SK-N-SH (cell line): ENCODE data around the gene SNX5. TPM values are rescaled to one million over a fixed set of nuclear protein-coding genes. Genes with fewer than 3 reads are reported as not detected.

Experiments used
- CTCF ChIA-PET: fragments of 300-600, 350-600 bp; formaldehyde crosslinking; extraction: SDS; loops from one replicate; lab custom pipeline; 2021; lab: Yijun Ruan, JAX
- POLR2A ChIA-PET: fragments of 350-600 bp; sonication (Branson Sonifier 250); formaldehyde crosslinking; extraction: SDS; loops from one replicate; lab custom pipeline; 2020; ENCODE audit warnings: antibody characterized with exemption, inconsistent platforms; lab: Yijun Ruan, JAX
- DNase-seq: peaks from one replicate; pipeline ENCODE4 v3.0.0; 2012
- H2AFZ ChIP-seq: fragments of 200-600 bp; sonication (generic); 2 replicates; pipeline ENCODE4 v1.8.1; 2016; ENCODE audit warnings: antibody characterized with exemption, mild to moderate bottlenecking, low read depth
- H3F3A ChIP-seq: fragments of 200-600 bp; sonication (generic); replicated peaks from 2 replicates; pipeline ENCODE3; 2016; ENCODE audit warnings: antibody characterized with exemption, mild to moderate bottlenecking; ENCODE audit not compliant: insufficient read depth
- H3K27ac ChIP-seq, 2 experiments: fragments of 200-500 bp in 1 of 2; fragments of 200-600 bp in 1 of 2; sonication (Bioruptor generic) in 1 of 2; sonication (generic), shearing (Covaris generic) in 1 of 2; 2 replicates each; pipeline versions ENCODE4 v1.5.1 to v1.6.1; 2014 to 2016; ENCODE audit warnings: low read depth in 2 of 2, inconsistent platforms in 1 of 2, low read length in 1 of 2, mild to moderate bottlenecking in 1 of 2, mixed read lengths in 1 of 2
- H3K27me3 ChIP-seq: fragments of 200-600 bp; sonication (generic), shearing (Covaris generic); 2 replicates; pipeline ENCODE4 v1.6.1; 2016; ENCODE audit warnings: mixed run types; ENCODE audit not compliant: insufficient read depth
- H3K36me3 ChIP-seq, 2 experiments: fragments of 200-500 bp in 1 of 2; fragments of 200-600 bp in 1 of 2; sonication (Bioruptor generic) in 1 of 2; sonication (generic) in 1 of 2; replicated peaks in 1 of 2; 2 replicates each; pipeline versions ENCODE3 to v1.5.1; 2014 to 2016; ENCODE audit warnings: low read length in 1 of 2, mild to moderate bottlenecking in 1 of 2; ENCODE audit not compliant: insufficient read depth in 2 of 2, control insufficient read depth in 1 of 2
- H3K4me1 ChIP-seq, 2 experiments: fragments of 200-500 bp in 1 of 2; fragments of 200-600 bp in 1 of 2; sonication (Bioruptor generic) in 1 of 2; sonication (generic), shearing (Covaris generic) in 1 of 2; 2 replicates each; pipeline versions ENCODE4 v1.5.1 to v1.6.1; 2014 to 2016; ENCODE audit warnings: low read depth in 1 of 2, low read length in 1 of 2, mixed run types in 1 of 2; ENCODE audit not compliant: insufficient read depth in 2 of 2, control insufficient read depth in 1 of 2
- H3K4me2 ChIP-seq: fragments of 200-600 bp; sonication (generic), shearing (Covaris generic); 2 replicates; pipeline ENCODE4 v1.6.1; 2017; ENCODE audit warnings: mixed run types
- H3K4me3 ChIP-seq, 2 experiments: fragments of 200-500 bp in 1 of 2; fragments of 200-600 bp in 1 of 2; sonication (Bioruptor generic) in 1 of 2; sonication (generic), shearing (Covaris generic) in 1 of 2; 2 replicates each; pipeline versions ENCODE4 v1.5.1 to v1.8.1; 2014 to 2016; ENCODE audit warnings: low read depth in 2 of 2, inconsistent platforms in 1 of 2, low read length in 1 of 2, mild to moderate bottlenecking in 1 of 2, mixed read lengths in 1 of 2, moderate library complexity in 1 of 2
- H3K79me2 ChIP-seq: fragments of 200-600 bp; sonication (generic); 2 replicates; pipeline ENCODE4 v1.8.1; 2017; ENCODE audit warnings: mild to moderate bottlenecking; ENCODE audit not compliant: insufficient read depth
- H3K9ac ChIP-seq: fragments of 200-600 bp; sonication (generic); 2 replicates; pipeline ENCODE4 v1.6.1; 2017; ENCODE audit warnings: mixed run types
- H3K9me2 ChIP-seq: fragments of 200-600 bp; sonication (generic); 2 replicates; pipeline ENCODE4 v1.6.1; 2017; ENCODE audit warnings: mixed run types
- H3K9me3 ChIP-seq: fragments of 200-600 bp; sonication (generic); 2 replicates; pipeline ENCODE4 v1.6.1; 2017; ENCODE audit warnings: mixed run types, mild to moderate bottlenecking, moderate library complexity
- H4K20me1 ChIP-seq: fragments of 200-600 bp; sonication (generic); 2 replicates; pipeline ENCODE4 v1.6.1; 2017; ENCODE audit warnings: mild to moderate bottlenecking, mixed run types; ENCODE audit not compliant: insufficient read depth
- CHD2 ChIP-seq: fragments of 150-350 bp; IDR thresholded peaks from 2 replicates; pipeline ENCODE4 v1.6.1; 2018; ENCODE audit warnings: low read length; ENCODE audit not compliant: partially characterized antibody
- EP300 ChIP-seq, 2 experiments: IDR thresholded peaks; 2 replicates each; pipeline versions ENCODE4 v1.4.0 to v1.6.1; 2012; ENCODE audit warnings: borderline replicate concordance in 1 of 2, low read depth in 1 of 2, low read length in 1 of 2
- EZH2phosphoT487 ChIP-seq: fragments of 200-600 bp; sonication (generic); IDR thresholded peaks from 2 replicates; pipeline ENCODE4 v1.6.1; 2017; ENCODE audit warnings: low read depth, mixed run types, mild to moderate bottlenecking, antibody characterized with exemption, moderate library complexity, borderline replicate concordance
- GABPA ChIP-seq: IDR thresholded peaks from 2 replicates; pipeline ENCODE4 v1.4.0; 2012; ENCODE audit warnings: low read depth, mild to moderate bottlenecking
- GATA2 ChIP-seq: sonication (generic); formaldehyde crosslinking; IDR thresholded peaks from 2 replicates; pipeline ENCODE4 v1.5.0; 2020; ENCODE audit warnings: mild to moderate bottlenecking, missing genetic modification reagents
- NFIC ChIP-seq: IDR thresholded peaks from 2 replicates; pipeline ENCODE4 v1.4.0; 2012; ENCODE audit warnings: borderline replicate concordance
- NRF1 ChIP-seq: IDR thresholded peaks from 2 replicates; pipeline ENCODE4 v1.6.1; 2012; ENCODE audit warnings: low read depth, mild to moderate bottlenecking, low read length
- POLR2AphosphoS5 ChIP-seq: IDR thresholded peaks from 2 replicates; pipeline ENCODE4 v1.6.1; 2012; ENCODE audit warnings: low read depth, low read length
- RAD21 ChIP-seq: IDR thresholded peaks from 2 replicates; pipeline ENCODE4 v1.6.1; 2012; ENCODE audit warnings: mild to moderate bottlenecking, low read length
- RCOR1 ChIP-seq: fragments of 150-350 bp; IDR thresholded peaks from 2 replicates; pipeline ENCODE4 v1.6.1; 2017; ENCODE audit warnings: antibody characterized with exemption, low read length
- REST ChIP-seq: IDR thresholded peaks from 2 replicates; pipeline ENCODE4 v1.6.1; 2012; ENCODE audit warnings: mild to moderate bottlenecking, low read depth, low read length, moderate library complexity
- RXRA ChIP-seq: IDR thresholded peaks from 2 replicates; pipeline ENCODE4 v1.4.0; 2012; ENCODE audit warnings: low read depth, mild to moderate bottlenecking, borderline replicate concordance
- SMC3 ChIP-seq: IDR thresholded peaks from 2 replicates; pipeline ENCODE4 v1.6.1; 2012; ENCODE audit warnings: low read depth, low read length, improper control_type of control experiment
- TEAD4 ChIP-seq: IDR thresholded peaks from 2 replicates; pipeline ENCODE4 v1.4.0; 2012; ENCODE audit warnings: mild to moderate bottlenecking, borderline replicate concordance; ENCODE audit not compliant: insufficient read depth
- USF1 ChIP-seq: IDR thresholded peaks from 2 replicates; pipeline ENCODE4 v1.4.0; 2012; ENCODE audit warnings: low read depth, borderline replicate concordance
- YY1 ChIP-seq: IDR thresholded peaks from 2 replicates; pipeline ENCODE4 v1.4.0; 2012; ENCODE audit warnings: low read depth, mild to moderate bottlenecking
- whole genome bisulfite sequencing: methylation state at CpG from one replicate; pipeline ENCODE4 v1.1.6; 2017; ENCODE audit warnings: low lambda C conversion rate; 5-methylcytosine and 5-hydroxymethylcytosine counted together
- polyA plus RNA-seq, 3 experiments: library from polyadenylated mRNA; depleted of rRNA; stranded (reverse); fragments of >200 nt; gene quantifications; 2 replicates each; pipeline ENCODE4 v1.2.3, GENCODE V29; 2012
- TF ChIP-seq, protein P1 (sequence below): IDR thresholded peaks from 2 replicates; pipeline ENCODE4 v1.4.0; 2012; ENCODE audit warnings: low read depth, borderline replicate concordance
- TF ChIP-seq, protein P2 (sequence below): fragments of 200-600 bp; sonication (generic); IDR thresholded peaks from 2 replicates; pipeline ENCODE4 v1.6.1; 2017; ENCODE audit warnings: antibody characterized with exemption, mild to moderate bottlenecking, moderate library complexity
- TF ChIP-seq, protein P3 (sequence below): fragments of 150-350 bp; IDR thresholded peaks from 2 replicates; pipeline ENCODE4 v1.6.1; 2017; ENCODE audit warnings: antibody characterized with exemption, low read length, low read depth, borderline replicate concordance

SNX5 gene
- polyA plus RNA-seq, 1 of the 3 experiments (the other 2 are of a cell fraction): 76.2 TPM

GRCh38 chr20:17995967-17996819 is 27.6 kb upstream of the SNX5 start:
- no peaks in the 10 kb centered on the region for H3K27me3 ChIP-seq
- H3K9ac ChIP-seq: no peak overlapping the region
- DNase-seq: peak; percentile 75
- peaks cover 3% of the 10 kb centered on the region for H3F3A ChIP-seq
- no peaks in the 10 kb centered on the region for H3K9me2 ChIP-seq
- ChIA-PET POLR2A (interaction anchor here (0.7 to 0.9 kb wide), 2 partner anchors 28 to 346 kb away, joined by 3 to 4 read pairs; partner anchors contain the start of gene SNX5), CTCF (interaction anchor here (0.6 to 2.9 kb wide), 40 partner anchors 9 to 514 kb away, joined by 3 to 25 read pairs (median 4); partner anchors contain the start of genes BFSP1, RRBP1 and SNX5)
- H3K4me1 ChIP-seq: peaks cover 0 to 4% of the 10 kb centered on the region in 2 experiments; a peak in 1 of 4 replicates
- H3K36me3 ChIP-seq: no peaks in the 10 kb centered on the region
- 19% methylated on average over 16 of the region's 16 CpGs for WGBS
- H2AFZ ChIP-seq: no peak overlapping the region; the same call in 1 of the 2 replicates
- H4K20me1 ChIP-seq: no peaks in the 10 kb centered on the region
- peak overlapping the region; percentile 53 for H3K4me2 ChIP-seq
- H3K4me3 ChIP-seq: peak overlapping the region; percentile 3 to 20; a peak in 2 of 4 replicates
- H3K9me3 ChIP-seq: no peaks in the 10 kb centered on the region
- H3K79me2 ChIP-seq: no peaks in the 10 kb centered on the region
- peak; percentile 89 for TF ChIP-seq RAD21
- no peak for TF ChIP-seq EP300 (IDR thresholded peaks at IDR 0.05; ENCODE audit: borderline replicate concordance in 1 of 2, low read depth in 1 of 2, low read length in 1 of 2)
- TF ChIP-seq USF1: no peak
- no peak for TF ChIP-seq POLR2AphosphoS5
- TF ChIP-seq CHD2: no peak
- TF ChIP-seq TEAD4: no peak
- TF ChIP-seq, protein P1, sequence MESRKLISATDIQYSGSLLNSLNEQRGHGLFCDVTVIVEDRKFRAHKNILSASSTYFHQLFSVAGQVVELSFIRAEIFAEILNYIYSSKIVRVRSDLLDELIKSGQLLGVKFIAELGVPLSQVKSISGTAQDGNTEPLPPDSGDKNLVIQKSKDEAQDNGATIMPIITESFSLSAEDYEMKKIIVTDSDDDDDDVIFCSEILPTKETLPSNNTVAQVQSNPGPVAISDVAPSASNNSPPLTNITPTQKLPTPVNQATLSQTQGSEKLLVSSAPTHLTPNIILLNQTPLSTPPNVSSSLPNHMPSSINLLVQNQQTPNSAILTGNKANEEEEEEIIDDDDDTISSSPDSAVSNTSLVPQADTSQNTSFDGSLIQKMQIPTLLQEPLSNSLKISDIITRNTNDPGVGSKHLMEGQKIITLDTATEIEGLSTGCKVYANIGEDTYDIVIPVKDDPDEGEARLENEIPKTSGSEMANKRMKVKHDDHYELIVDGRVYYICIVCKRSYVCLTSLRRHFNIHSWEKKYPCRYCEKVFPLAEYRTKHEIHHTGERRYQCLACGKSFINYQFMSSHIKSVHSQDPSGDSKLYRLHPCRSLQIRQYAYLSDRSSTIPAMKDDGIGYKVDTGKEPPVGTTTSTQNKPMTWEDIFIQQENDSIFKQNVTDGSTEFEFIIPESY: no peak
- TF ChIP-seq GABPA: no peak
- TF ChIP-seq REST: no peak
- TF ChIP-seq YY1: no peak
- no peak for TF ChIP-seq GATA2
- TF ChIP-seq, protein P2, sequence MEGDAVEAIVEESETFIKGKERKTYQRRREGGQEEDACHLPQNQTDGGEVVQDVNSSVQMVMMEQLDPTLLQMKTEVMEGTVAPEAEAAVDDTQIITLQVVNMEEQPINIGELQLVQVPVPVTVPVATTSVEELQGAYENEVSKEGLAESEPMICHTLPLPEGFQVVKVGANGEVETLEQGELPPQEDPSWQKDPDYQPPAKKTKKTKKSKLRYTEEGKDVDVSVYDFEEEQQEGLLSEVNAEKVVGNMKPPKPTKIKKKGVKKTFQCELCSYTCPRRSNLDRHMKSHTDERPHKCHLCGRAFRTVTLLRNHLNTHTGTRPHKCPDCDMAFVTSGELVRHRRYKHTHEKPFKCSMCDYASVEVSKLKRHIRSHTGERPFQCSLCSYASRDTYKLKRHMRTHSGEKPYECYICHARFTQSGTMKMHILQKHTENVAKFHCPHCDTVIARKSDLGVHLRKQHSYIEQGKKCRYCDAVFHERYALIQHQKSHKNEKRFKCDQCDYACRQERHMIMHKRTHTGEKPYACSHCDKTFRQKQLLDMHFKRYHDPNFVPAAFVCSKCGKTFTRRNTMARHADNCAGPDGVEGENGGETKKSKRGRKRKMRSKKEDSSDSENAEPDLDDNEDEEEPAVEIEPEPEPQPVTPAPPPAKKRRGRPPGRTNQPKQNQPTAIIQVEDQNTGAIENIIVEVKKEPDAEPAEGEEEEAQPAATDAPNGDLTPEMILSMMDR: peak; percentile 96
- TF ChIP-seq RCOR1: no peak
- TF ChIP-seq SMC3: peak; percentile 79
- TF ChIP-seq RXRA: no peak
- no peak for TF ChIP-seq EZH2phosphoT487
- TF ChIP-seq, protein P3, sequence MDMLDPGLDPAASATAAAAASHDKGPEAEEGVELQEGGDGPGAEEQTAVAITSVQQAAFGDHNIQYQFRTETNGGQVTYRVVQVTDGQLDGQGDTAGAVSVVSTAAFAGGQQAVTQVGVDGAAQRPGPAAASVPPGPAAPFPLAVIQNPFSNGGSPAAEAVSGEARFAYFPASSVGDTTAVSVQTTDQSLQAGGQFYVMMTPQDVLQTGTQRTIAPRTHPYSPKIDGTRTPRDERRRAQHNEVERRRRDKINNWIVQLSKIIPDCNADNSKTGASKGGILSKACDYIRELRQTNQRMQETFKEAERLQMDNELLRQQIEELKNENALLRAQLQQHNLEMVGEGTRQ: no peak
- TF ChIP-seq NFIC: peak; percentile 74
- no peak for TF ChIP-seq NRF1
- no peak overlapping the region for H3K27ac ChIP-seq
